LNCaP clone FGC (cell line): ENCODE measurements around the gene EFNA5.

Experiments used
- DNase-seq: peaks from one replicate; pipeline ENCODE4 v3.0.0-alpha.2; 2011; ENCODE audit warnings: low read depth
- H3K4me3 ChIP-seq: 2 replicates; pipeline ENCODE4 v1.5.1; 2011; ENCODE audit warnings: mild to moderate bottlenecking, low read depth, low read length, control low read depth
- CTCF ChIP-seq: IDR thresholded peaks from 2 replicates; pipeline ENCODE4 v1.5.1; 2012; ENCODE audit warnings: mild to moderate bottlenecking; ENCODE audit not compliant: control insufficient read depth, insufficient read depth; ENCODE audit errors: extremely low read depth

EFNA5 gene

GRCh38 chr5:107558823-107559375 is 111.8 kb downstream of the EFNA5 start:
- no peak overlapping the region for H3K4me3 ChIP-seq
- no peak for TF ChIP-seq CTCF
- DNase-seq, result no peak

- DNase-seq, result peak; percentile 50
- no peak overlapping the region for H3K4me3 ChIP-seq
- 0 out of 2 replicates have a peak, but pooled peaks have one; percentile 13 for TF ChIP-seq CTCF
Observed at GRCh38 chr5:107557051-107557658, 113.6 kb downstream of the EFNA5 start.

GRCh38 chr5:107556575-107556974 is 114.2 kb downstream of the EFNA5 start:
- H3K4me3 ChIP-seq, result no peak overlapping the region
- no peak for DNase-seq
- TF ChIP-seq CTCF, result no peak

GRCh38 chr5:107555425-107556090 is 115.2 kb downstream of the EFNA5 start:
- H3K4me3 ChIP-seq, result no peak overlapping the region
- no peak for DNase-seq
- TF ChIP-seq CTCF, result no peak

- no peak overlapping the region for H3K4me3 ChIP-seq
- no peak for DNase-seq
- TF ChIP-seq CTCF, result no peak
Observed at GRCh38 chr5:107554776-107555424, 115.8 kb downstream of the EFNA5 start.

GRCh38 chr5:107553117-107553555 is 117.6 kb downstream of the EFNA5 start:
- H3K4me3 ChIP-seq, result no peak overlapping the region
- no peak for TF ChIP-seq CTCF
- no peak for DNase-seq
